Stimulated activated CD4-positive, alpha-beta T cell treated with anti-CD3 and anti-CD28 coated beads, Interleukin-2, amount 100 ng/mL, for 24 hours (primary cell): ENCODE measurements around the gene SLC25A25.
A peak's percentile ranks its signal among the peaks of the same experiment; 100 is the strongest.
"Not testable (repeated sequence)": the region's sequence is repeated elsewhere in the genome, so short reads cannot be mapped to it uniquely, and the experiment has no call there.

Experiments
- DNase-seq, 2 donors: peaks; one replicate each; pipeline ENCODE4 v3.0.0-alpha.2; 2020

The SLC25A25 gene

DNA sequence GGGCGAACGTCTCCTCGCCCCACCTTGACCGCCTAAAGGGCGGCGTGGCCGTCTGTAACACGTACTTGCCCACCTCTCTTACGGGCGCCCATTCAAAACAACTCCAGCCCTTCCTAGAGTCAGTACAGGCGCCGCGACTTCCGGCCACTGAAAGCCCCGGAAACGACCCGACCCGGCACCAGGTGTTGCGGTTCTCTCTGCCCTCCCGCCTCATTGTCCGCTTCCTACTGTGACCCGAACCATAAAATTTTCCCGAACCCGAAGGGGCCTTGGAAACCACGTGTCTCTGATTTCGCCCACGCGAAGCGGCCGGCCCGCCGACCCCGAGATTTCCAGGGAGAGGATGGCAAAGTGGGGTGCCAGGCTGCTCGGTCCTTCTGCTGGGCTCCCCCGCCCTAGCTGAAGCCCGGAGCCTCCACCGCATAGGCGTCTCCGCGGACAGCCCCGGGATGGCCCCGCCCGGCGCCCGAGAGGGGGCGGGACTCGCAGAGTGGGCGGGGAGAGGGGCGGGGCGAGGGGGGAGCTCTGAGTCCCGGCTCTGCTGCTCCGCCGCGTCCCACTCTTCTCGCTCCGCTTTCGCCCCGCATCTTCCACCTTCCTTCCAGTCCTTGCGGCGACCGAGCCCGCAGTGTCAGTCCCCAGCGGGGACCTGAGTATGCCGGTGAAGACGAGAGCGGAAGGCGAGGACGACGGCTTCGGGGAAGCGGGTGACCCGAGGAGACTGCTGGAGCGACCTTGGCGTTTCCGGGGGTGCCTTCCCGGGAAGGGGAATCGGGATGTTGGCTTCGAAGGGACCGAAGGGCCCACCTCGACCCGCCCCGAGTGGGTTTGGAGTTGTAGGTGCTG, 60.2 kb downstream of the SLC25A25 start:
- DNase-seq, result peak; percentile 83

GRCh38 chr9:128128836-128129590, 61.0 kb downstream of the SLC25A25 start:
- DNase-seq, result no peak

DNA sequence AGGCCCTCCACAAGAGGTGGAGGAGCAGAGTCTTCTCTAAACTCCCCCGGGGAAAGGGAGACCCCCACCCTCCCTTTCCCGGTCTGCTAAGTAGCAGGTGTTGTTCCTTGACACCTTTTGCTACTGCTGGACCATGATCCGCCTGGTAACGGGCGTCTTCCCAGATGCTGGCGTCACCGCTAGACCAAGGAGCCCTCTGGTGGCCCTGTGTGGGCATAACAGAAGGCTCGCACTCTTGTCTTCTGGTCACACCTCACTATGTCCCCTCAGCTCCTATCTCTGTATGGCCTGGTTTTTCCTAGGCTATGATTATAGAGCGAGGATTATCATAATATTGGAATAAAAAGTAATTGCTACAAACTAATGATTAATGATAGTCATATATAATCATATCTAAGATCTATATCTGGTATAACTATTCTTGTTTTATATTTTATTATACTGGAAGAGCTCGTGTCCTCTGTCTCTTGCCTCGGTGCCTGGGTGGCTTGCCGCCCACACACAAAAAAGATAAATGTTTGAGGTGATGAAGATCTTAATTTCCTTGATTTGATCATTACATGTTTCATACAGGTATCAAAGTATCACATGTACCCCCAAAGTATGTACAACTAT, 62.1 kb downstream of the SLC25A25 start:
- peak; percentile 64 to 72 for DNase-seq

DNA sequence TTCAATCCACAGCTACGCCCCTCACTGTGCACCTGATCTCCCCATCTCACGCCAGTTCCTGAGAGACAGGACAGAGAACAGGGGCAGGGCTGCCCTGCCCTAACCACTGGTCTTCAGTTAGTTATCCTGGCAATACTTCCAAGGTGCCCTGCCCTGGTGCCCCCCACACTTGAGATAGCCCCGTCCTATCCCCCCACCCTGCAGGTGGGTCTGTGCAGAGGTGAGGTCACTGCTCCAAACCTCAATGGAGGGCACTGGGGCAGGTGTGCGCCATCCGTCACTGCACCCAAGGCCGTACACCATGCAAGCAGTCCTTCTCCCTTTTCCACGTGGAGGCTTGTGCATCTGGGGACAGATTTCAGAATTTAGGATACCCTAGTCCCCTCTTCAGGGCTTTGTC, 62.6 kb downstream of the SLC25A25 start:
- DNase-seq, result not testable (repeated sequence)

GRCh38 chr9:128131346-128131745, 63.3 kb downstream of the SLC25A25 start:
- not testable (repeated sequence) for DNase-seq

DNA sequence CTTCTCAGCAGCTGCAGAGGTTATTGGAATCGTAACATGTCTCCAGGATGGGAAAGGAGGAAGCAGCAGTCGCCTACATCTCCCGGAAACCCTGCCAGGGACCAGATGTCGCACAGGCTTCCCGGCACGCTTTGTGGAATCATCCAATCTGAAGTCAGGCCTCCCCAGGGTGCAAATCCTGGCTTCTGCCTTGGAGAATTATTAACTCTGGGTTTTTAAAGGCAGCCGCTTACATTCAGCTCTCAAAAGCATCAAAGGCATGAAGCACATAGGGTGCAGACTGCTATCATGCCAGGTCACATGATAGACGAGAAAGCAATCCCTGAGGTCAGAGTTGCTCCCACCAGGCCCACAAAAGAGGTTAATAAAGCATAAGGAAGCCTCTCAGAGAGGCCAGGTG, 64.1 kb downstream of the SLC25A25 start:
- not testable (repeated sequence) for DNase-seq

DNA sequence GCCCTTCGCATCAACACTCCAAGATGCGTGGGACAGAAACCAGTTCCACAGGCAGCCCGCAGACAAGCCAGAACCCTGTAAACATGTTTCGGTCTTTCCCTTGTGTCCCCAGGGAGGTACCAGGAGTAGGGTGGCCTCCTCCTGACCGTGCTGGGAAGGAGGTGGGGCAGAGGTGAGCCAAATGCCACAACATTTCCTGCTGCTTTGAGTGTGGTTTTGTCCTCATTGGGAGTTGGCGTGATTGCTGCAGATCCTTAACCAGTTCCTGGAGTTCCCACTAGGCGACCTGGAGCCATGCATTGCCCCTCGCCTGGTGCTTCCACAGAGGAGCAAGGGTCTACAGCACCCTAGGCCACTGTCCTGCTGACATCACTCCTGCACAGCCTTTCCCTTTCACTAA, 67.5 kb downstream of the SLC25A25 start:
- not testable (repeated sequence) for DNase-seq

- DNase-seq, result no peak
These were observed 69.1 kb downstream of the SLC25A25 start for GRCh38 chr9:128136816-128137793.

DNA sequence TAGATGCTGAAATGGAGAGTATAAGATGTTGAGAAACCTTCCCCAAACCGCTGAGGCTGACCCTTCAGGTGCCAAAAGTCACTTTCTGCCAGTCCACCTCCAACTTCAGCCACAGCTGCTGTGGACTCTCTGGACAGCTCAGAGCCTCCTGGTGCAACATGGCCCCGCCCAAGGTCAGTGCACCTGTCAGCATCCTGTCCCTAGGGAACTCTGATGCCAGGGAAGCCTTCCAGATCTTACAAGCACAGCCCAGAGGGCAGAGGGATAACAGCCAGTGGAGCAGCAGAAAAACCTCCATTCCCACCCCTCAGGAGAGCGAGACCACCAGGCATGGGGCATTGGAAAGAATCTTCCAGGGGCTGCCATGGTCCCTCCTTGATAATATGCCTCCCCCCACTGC, 70.0 kb downstream of the SLC25A25 start:
- DNase-seq, result no peak

DNA sequence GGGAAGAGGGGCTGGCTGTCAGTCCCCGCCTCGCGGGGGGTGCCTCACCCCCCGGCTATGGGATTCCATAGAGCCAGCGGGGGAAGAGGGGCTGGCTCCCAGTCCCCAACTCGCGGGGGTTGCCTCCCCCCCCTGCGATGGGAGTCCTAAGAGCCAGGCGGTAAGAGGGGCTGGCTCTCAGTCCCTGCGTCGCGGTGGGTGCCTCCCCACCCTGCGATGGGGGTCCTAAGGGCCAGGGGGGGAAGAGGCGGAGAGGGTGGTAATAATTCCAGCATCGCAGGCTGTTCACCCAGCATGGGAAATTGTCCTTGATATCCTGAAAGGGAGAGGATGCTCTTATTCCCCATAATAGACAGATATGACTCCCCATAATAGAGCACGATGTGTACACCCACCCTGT, 71.6 kb downstream of the SLC25A25 start:
- no peak for DNase-seq

DNA sequence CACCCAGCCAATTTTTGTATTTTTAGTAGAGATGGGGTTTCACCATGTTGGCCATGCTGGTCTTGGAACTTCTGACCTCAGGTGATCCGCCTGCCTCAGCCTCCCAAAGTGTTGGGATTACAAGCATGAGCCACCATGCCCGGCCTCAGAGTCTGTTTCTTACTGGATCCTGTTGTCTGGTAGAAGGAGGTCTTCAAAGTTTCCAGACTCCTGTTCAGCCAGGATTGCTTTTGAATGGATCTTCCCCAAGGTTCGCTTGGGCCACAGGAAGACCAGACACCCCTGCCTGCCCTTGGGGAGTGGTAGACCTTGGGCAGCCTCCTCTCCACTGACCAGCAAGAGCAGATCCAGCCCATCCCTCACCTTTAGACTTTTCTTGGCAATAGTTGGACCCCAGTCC, 73.6 kb downstream of the SLC25A25 start:
- DNase-seq, result no peak

DNA sequence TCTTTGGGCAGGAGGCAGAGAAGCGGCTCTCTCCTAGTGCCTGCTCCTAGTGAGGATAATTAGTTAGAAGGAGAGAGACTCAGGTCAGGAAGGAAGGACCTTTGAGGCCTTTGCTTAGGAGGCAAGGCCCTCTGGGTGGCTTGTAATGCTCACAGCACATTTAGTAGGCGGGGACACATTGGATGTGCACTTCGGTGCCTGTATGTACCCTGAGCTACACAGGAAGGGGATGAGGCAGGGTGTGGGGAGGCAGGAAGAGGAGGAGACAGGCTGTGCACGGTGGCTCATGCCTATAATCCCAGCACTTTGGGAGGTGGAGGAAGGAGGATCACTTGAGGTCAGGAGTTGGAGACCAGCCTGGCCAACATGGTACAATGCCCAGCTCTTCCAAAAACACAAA, 74.0 kb downstream of the SLC25A25 start:
- no peak for DNase-seq

DNA sequence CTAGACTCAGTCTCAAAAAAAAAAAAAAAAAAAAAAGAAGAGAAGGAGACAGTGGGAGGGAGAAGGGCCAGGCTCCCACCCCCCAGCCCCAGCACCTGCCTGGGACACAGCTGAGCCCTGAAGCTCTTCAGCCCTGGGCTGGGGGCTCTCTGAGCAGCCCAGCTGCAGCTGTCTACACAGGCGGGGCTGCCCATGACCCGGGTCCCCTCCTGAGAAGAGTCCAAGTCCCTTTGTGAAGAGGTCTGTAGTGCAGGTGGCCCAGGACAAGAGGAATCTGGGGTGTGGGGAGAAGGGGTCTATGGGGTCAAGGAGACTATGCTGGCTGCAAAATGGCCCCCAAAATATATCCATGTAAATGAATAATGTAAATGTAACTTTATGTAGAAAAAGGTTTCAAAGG, 74.6 kb downstream of the SLC25A25 start:
- no peak for DNase-seq

DNA sequence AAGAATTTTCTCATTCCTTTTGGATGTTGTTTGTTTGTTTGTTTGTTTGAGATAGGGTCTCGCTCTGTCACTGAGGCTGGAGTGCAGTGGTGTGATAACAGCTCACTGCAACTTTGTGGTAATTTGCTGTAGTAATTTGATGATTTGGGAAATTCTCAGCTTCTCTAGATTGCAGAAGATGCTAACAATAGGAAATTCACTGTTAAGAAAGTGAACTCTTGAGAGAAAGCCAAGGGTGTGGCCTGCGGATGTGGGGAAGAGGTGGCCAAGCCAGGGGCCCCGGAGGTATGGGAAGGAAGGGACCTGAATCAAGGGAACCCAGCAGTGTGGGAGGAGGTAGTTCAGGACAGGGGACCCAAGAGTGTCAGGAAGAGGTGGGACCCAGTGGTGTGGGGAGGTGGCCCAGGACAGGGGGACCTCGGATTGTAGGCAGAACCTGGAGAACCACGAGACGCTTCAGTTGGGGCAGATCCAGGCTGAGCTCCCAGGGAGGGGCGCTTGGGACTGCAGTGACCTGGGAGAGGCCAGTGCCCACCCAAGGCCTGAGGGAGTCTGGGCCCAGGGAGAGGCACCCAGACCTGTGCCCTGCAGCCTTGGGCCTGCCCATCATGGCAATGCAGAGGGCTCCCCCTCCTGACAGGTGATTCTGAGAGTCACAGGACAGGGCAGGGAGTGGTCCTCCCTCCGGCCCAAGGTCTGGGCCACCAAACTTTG, 75.7 kb downstream of the SLC25A25 start:
- DNase-seq, result no peak

GRCh38 chr9:128144239-128145181, 76.5 kb downstream of the SLC25A25 start:
- DNase-seq, result no peak

DNA sequence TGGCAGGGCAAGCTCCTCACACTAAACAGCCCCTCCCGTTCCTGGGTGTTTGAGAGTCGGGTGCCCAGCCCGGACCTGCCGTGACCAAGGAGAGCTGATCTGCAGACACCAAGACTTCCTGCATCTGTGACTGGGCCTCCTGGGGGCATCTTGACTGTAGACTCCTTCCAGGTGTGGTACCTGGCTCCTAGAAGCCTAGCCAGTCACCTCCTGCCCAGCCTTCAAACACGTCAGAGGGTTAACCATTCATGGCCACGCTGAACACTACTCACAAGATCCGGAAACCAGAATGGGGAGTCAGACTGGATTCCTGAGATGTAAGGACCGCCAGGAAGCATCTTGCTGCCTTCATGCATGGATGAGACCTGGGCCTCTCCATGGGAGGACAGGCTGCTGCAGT, 77.5 kb downstream of the SLC25A25 start:
- DNase-seq, result no peak

GRCh38 chr9:128145951-128146351, 77.9 kb downstream of the SLC25A25 start:
- DNase-seq, result no peak

GRCh38 chr9:128146591-128147120, 78.6 kb downstream of the SLC25A25 start:
- no peak for DNase-seq

- DNase-seq, result no peak
These were observed 80.5 kb downstream of the SLC25A25 start for GRCh38 chr9:128148509-128149000.
